ENCODE results near the gene RALGAPA2. TPM values are rescaled to one million over a fixed set of nuclear protein-coding genes. Genes with fewer than 3 reads are reported as not detected.
A peak's percentile ranks its signal among the peaks of the same experiment; 100 is the strongest.

The RALGAPA2 gene
- polyA plus RNA-seq, 2 of the 4 experiments (the other 2 are of a cell fraction), result 4.0 to 4.7 TPM

DNA sequence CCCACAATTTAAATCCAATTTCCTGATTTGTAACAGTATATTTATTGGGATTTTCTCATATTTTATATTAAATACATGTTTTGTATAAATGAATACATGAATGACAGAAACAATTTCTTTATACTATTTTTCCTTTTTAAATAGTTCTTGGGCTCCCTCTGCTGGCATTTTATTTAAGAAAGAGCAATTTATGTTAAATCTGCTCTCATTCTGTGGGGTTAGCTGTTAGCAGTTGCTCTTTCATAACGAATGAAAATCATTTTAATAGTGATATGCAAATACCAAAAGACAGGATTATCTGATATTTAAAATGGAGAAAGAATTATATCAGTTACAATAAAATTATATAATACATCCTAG, 118.3 kb downstream of the RALGAPA2 start:
- TF ChIP-seq, protein P1, sequence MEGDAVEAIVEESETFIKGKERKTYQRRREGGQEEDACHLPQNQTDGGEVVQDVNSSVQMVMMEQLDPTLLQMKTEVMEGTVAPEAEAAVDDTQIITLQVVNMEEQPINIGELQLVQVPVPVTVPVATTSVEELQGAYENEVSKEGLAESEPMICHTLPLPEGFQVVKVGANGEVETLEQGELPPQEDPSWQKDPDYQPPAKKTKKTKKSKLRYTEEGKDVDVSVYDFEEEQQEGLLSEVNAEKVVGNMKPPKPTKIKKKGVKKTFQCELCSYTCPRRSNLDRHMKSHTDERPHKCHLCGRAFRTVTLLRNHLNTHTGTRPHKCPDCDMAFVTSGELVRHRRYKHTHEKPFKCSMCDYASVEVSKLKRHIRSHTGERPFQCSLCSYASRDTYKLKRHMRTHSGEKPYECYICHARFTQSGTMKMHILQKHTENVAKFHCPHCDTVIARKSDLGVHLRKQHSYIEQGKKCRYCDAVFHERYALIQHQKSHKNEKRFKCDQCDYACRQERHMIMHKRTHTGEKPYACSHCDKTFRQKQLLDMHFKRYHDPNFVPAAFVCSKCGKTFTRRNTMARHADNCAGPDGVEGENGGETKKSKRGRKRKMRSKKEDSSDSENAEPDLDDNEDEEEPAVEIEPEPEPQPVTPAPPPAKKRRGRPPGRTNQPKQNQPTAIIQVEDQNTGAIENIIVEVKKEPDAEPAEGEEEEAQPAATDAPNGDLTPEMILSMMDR (IDR thresholded peaks at IDR 0.05), result peak; percentile 35; the same call in 2 of the 3 replicates
- TF ChIP-seq KDM1A (IDR thresholded peaks at IDR 0.05; ENCODE audit: low read depth) (no peak), RAD21 (conservative IDR thresholded peaks at IDR 0.05 in 1 of 2, IDR thresholded peaks at IDR 0.05 in 1 of 2) (peak; percentile 39 to 57; a peak in 4 of 5 replicates), ZSCAN20 (CRISPR knock-in tag; IDR thresholded peaks at IDR 0.05) (no peak), SMC3 (IDR thresholded peaks at IDR 0.05) (peak; percentile 34; the same call in 2 of the 3 replicates)
- FAIRE-seq (peak; percentile 56), DNase-seq (ENCODE audit: low read depth in 1 of 2, low spot score in 1 of 2) (peak; percentile 27 to 42), ATAC-seq (peak in 1 of 2 experiments; percentile 45; a peak in 1 of 6 replicates)
- H3K27ac ChIP-seq, result no peak overlapping the region
- H3K9me3 ChIP-seq, result no peaks in the 10 kb centered on the region
- ChIA-PET POLR2A (no interaction called here), CTCF (interaction anchor here (0.6 to 5.5 kb wide), 36 partner anchors 9 to 1961 kb away, joined by 3 to 52 read pairs (median 4); partner anchors contain the start of genes CFAP61, CRNKL1, INSM1 and RALGAPA2)
- no peak overlapping the region for H3K4me3 ChIP-seq
- no peak overlapping the region for H3K4me2 ChIP-seq
- no peaks in the 10 kb centered on the region for H3K4me1 ChIP-seq
- 24% methylated on average over 1 of the region's 1 CpG for WGBS (ENCODE audit: missing lambda C conversion rate)

DNA sequence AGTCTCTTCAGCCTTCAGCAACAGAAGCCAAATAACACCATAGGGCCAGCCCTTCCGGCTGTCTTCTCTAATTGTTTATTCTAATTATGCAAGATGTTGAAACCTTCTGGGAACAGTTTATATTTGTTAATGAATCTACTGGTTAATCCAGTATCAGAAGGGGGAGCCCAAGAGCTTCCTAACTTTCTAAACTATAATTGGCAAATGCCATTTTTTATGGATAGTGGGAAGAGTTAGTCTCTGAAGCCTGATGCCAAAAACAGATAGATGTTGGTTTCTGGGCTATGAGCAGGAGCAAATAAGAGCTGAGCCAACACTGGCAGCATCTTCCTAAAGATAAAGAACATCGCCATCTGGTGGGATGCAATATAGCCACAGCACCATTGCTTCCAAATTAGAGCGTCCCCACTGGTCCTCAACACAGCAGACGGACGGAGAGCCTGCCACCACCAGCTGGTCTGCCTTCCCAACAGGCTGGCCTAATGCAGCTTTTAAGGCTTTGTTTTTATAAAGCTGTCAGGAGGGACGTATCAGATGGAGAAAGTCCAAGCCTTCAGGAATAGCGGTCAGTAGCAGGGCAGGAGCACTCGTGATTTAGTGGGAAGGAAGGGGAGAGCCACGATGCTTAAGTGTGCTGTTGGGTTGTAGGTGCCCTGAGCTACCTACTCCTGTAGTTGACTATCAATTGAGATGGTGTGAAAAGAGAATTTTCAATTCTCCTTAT, 118.8 kb downstream of the RALGAPA2 start:
- peak; percentile 51 to 61 for DNase-seq (ENCODE audit: low read depth in 1 of 2, low spot score in 1 of 2)
- H3K4me2 ChIP-seq, result no peak overlapping the region
- no peak overlapping the region for H3K4me3 ChIP-seq
- CTCF ChIA-PET, result interaction anchor here (0.6 to 5.5 kb wide), 40 partner anchors 8 to 911 kb away, joined by 3 to 52 read pairs (median 4); partner anchors contain the start of genes CFAP61, CRNKL1, INSM1 and RALGAPA2
- TF ChIP-seq GATA3 (IDR thresholded peaks at IDR 0.05; ENCODE audit: borderline replicate concordance), result no peak
- no peak for TF ChIP-seq CHD2 (IDR thresholded peaks at IDR 0.05; ENCODE audit: low read length, partially characterized antibody)
- no peak for TF ChIP-seq TFCP2L1 (CRISPR knock-in tag; IDR thresholded peaks at IDR 0.05)
- no peak for TF ChIP-seq BCL3 (IDR thresholded peaks at IDR 0.05)
- TF ChIP-seq, protein P1 (IDR thresholded peaks at IDR 0.05), result peak; percentile 71
- peak; percentile 29; the same call in 1 of the 3 replicates for TF ChIP-seq SMC3 (IDR thresholded peaks at IDR 0.05)
- TF ChIP-seq RAD21 (conservative IDR thresholded peaks at IDR 0.05 in 1 of 2, IDR thresholded peaks at IDR 0.05 in 1 of 2), result peak; percentile 32 to 39; a peak in 4 of 5 replicates
- no peak for TF ChIP-seq ZSCAN20 (CRISPR knock-in tag; IDR thresholded peaks at IDR 0.05)
- TF ChIP-seq, protein P2, sequence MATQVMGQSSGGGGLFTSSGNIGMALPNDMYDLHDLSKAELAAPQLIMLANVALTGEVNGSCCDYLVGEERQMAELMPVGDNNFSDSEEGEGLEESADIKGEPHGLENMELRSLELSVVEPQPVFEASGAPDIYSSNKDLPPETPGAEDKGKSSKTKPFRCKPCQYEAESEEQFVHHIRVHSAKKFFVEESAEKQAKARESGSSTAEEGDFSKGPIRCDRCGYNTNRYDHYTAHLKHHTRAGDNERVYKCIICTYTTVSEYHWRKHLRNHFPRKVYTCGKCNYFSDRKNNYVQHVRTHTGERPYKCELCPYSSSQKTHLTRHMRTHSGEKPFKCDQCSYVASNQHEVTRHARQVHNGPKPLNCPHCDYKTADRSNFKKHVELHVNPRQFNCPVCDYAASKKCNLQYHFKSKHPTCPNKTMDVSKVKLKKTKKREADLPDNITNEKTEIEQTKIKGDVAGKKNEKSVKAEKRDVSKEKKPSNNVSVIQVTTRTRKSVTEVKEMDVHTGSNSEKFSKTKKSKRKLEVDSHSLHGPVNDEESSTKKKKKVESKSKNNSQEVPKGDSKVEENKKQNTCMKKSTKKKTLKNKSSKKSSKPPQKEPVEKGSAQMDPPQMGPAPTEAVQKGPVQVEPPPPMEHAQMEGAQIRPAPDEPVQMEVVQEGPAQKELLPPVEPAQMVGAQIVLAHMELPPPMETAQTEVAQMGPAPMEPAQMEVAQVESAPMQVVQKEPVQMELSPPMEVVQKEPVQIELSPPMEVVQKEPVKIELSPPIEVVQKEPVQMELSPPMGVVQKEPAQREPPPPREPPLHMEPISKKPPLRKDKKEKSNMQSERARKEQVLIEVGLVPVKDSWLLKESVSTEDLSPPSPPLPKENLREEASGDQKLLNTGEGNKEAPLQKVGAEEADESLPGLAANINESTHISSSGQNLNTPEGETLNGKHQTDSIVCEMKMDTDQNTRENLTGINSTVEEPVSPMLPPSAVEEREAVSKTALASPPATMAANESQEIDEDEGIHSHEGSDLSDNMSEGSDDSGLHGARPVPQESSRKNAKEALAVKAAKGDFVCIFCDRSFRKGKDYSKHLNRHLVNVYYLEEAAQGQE (IDR thresholded peaks at IDR 0.05), result no peak
- whole genome bisulfite sequencing (ENCODE audit: missing lambda C conversion rate), result 54% methylated on average over 9 of the region's 9 CpGs
- no peaks in the 10 kb centered on the region for H3K9me3 ChIP-seq
- POLR2A ChIA-PET, result no interaction called here
- H3K27ac ChIP-seq, result no peak overlapping the region
- H3K4me1 ChIP-seq, result no peaks in the 10 kb centered on the region
- no peak for FAIRE-seq
- ATAC-seq, result peak; percentile 93 to 94
